Measurements from ENCODE around the gene TRDN. TPM values are rescaled to one million over a fixed set of nuclear protein-coding genes. Genes with fewer than 3 reads are reported as not detected.

TRDN gene, protein sequence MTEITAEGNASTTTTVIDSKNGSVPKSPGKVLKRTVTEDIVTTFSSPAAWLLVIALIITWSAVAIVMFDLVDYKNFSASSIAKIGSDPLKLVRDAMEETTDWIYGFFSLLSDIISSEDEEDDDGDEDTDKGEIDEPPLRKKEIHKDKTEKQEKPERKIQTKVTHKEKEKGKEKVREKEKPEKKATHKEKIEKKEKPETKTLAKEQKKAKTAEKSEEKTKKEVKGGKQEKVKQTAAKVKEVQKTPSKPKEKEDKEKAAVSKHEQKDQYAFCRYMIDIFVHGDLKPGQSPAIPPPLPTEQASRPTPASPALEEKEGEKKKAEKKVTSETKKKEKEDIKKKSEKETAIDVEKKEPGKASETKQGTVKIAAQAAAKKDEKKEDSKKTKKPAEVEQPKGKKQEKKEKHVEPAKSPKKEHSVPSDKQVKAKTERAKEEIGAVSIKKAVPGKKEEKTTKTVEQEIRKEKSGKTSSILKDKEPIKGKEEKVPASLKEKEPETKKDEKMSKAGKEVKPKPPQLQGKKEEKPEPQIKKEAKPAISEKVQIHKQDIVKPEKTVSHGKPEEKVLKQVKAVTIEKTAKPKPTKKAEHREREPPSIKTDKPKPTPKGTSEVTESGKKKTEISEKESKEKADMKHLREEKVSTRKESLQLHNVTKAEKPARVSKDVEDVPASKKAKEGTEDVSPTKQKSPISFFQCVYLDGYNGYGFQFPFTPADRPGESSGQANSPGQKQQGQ
- total RNA-seq (2014; rRNA removed; shearing (Covaris generic)), result not detected in 2 replicates
- polyA plus RNA-seq (2014; cell fraction: nucleus; rRNA removed), result not detected in 2 replicates

- DNase-seq (ENCODE audit: extremely low read depth, low read depth), result no peak
These were observed at the start of gene TRDN for GRCh38 chr6:123636782-123637181. Gene TRDN (minus strand): TSS chr6:123636950. CDS start chr6:123636775, 175 bp downstream.

DNA sequence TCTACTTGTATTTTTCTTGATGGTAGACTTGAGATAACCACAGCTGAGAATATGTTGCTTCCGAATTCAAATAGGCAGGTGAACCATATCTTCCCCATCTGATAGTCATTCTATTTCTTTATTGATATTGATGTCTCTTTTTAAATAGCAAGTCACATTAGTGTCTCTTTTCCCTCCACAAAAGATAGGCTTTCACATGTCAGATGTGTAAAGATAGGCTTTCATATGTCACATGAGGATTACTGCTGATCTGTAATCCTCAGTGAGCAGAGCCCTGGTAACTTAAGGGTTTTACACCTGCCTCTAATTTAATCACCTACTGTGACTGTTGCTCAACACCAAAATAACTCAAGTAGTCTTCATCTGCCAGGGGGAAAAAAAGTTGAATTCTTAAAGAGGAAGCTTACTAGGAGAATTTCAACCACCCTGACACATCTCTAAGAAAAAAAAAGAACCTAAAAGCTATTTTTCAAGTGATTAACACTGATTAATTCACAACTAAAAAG is 45.3 kb upstream of the TRDN start:
- DNase-seq (ENCODE audit: extremely low read depth, low read depth), result no peak

- DNase-seq (ENCODE audit: extremely low read depth, low read depth), result no peak
These were observed 41.1 kb upstream of the TRDN start for GRCh38 chr6:123677897-123678296.

DNA sequence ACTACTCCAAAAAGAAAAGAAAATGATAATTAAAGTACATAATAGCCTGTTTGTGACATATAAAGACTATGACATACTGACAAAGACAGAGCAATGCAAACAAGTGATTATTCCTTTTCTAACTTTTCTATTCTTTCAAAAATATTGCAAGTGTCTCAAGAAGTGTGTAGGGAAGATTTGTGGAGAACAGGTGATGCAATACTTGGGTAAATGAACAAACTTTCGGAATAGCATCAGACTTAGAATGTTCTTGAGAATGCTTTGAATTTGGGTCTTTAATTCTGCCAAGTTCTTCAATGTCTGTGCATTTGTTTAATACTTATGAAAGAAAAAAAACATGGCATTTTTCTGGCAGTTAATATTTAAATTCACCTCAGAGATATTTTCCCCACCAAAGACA is 40.0 kb upstream of the TRDN start:
- DNase-seq (ENCODE audit: extremely low read depth, low read depth), result no peak

GRCh38 chr6:123668965-123669591 is 32.3 kb upstream of the TRDN start:
- DNase-seq (ENCODE audit: extremely low read depth, low read depth), result no peak

- DNase-seq (ENCODE audit: extremely low read depth, low read depth), result no peak
These were observed 31.3 kb upstream of the TRDN start for GRCh38 chr6:123668063-123668462.

DNA sequence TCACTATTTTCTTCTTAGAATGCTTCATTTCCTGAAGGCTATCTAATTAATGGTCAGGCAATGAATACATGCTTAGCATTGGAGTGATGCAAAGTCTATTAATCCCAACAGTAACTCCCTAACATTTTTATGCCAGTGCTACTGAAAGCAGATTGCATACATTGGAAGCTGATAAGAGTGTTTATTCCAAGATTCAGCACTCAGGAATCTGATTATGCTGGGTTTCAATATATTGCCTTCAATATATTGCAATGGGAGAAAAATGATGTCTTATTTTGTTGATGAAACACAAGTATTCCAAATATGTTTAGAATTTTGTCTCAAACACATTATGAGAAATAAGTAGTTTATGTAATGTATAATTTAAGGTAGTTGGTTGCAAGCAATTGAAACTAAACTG is 26.7 kb upstream of the TRDN start:
- DNase-seq (ENCODE audit: extremely low read depth, low read depth), result no peak

DNA sequence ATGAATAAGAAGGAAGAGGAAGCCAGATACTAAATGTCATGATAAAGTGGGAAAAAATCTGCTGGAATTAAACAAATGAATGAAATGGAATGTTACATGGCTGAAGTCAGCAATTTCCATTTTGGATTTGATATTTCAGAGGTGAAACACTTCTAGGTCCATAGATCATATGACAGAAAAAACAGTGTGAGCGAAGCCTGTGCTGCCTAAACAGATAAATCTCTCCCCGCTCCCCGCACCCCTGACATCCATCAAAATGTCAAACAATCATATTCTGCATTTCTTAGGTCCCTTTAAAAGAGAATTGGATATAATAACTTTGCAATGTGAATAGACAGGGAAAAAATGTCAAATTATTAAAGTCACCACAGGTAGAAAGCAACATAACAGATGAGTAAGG is 26.0 kb upstream of the TRDN start:
- DNase-seq (ENCODE audit: extremely low read depth, low read depth), result no peak

- no peak for DNase-seq (ENCODE audit: extremely low read depth, low read depth)
These were observed 24.5 kb upstream of the TRDN start for GRCh38 chr6:123661105-123661891.

- DNase-seq (ENCODE audit: extremely low read depth, low read depth), result no peak
These were observed 23.4 kb upstream of the TRDN start for GRCh38 chr6:123659960-123660748.

DNA sequence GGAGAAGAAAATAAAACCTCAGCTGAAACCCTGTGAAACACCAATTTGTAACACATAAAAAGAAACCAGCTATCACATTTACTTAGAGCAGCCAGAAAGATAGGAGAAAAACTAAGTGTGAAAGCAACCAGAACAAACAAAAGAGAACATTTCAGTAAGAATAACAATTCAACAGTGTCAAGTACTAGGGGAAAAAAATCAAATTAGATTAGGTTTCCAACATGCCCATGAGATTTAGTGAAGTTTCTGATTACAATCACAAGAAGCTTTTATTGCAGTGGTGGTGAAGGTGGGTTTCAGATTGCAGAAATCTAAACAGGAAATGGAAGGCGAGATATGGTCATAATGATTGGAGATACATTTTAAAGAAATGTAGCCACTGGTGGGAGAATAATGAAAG is 22.1 kb upstream of the TRDN start:
- DNase-seq (ENCODE audit: extremely low read depth, low read depth), result no peak

DNA sequence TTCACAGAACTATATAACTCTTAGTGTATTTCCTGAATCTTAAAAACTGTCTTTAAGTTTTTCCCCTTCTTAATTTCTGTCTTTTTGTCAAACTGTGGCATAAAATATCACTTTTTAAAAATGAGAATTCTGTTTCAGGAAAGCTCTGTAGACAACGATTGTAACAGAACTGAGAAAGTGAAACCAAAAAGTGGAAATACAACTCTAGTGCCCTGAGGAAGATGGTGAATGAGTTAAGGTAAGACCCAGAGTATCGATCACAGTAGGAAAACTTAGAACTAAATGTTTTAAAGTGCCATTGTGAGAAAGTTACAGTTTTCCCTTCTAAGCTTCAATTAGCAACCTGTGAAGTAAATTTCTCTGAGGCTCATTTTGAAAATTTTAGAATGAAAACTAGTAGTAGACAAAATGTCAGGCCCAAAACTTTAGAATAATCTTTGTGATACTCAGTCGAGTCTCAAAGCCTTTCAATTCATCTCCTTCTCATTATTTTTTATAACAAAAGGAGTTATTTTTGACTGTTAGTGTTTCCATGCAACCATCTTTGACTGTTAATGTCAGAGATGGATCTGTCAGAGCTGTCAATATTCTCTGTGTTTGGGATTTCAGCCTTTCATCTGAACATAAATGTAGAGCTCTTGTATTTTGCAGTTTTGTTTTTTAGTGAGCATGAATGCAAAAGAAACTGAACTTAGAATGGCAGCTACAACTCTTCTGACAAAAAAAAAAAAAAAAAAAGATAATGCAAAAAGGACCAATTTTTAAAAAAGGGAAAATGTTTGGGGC is 19.0 kb upstream of the TRDN start:
- DNase-seq (ENCODE audit: extremely low read depth, low read depth), result peak; percentile 6

DNA sequence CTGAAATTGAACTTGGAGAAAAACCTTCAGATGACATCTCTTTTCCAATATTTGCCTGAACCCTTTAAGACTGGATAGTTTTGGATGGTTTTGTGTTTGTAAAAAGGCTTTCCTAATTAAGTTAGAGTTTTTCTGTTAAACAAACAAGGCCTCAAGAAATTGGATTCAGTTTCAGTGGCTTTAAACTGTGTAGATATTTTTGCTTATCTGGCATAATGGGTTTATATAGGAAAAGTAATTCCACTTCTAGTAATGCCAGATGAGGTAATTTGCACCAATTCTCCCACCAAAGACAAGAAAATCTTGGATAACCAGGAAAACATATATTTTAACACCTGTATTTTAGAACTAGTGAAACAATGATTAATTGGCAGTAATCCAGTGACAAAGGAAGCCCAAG is 12.0 kb upstream of the TRDN start:
- DNase-seq (ENCODE audit: extremely low read depth, low read depth), result no peak

DNA sequence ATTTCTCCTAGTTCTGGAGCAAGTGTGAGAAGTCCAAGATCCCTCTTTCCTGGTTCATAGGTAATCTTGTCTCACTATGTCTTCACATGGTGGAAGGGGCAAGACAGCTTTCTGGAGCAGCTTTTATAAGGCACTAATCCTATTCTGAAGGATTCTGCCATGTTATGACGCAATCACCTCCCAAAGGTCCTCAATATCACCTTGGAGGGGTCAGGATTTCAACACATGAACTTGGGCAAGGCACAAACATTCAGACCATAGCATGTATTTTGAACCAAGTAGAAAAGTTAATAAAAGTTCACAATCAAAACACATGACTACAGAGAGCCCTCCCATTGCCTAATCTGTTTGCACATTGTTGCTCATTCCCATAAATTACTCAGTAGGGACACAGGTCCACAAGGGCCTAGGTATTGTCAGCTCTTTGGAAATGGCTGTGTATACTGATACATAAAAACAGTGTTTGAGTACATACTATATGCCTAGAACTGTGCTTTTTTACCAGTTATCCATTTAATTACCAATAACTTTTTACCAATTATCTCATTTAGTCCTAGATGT is 11.3 kb upstream of the TRDN start:
- DNase-seq (ENCODE audit: extremely low read depth, low read depth), result no peak

- no peak for DNase-seq (ENCODE audit: extremely low read depth, low read depth)
These were observed 4.7 kb upstream of the TRDN start for GRCh38 chr6:123641497-123641896.

DNA sequence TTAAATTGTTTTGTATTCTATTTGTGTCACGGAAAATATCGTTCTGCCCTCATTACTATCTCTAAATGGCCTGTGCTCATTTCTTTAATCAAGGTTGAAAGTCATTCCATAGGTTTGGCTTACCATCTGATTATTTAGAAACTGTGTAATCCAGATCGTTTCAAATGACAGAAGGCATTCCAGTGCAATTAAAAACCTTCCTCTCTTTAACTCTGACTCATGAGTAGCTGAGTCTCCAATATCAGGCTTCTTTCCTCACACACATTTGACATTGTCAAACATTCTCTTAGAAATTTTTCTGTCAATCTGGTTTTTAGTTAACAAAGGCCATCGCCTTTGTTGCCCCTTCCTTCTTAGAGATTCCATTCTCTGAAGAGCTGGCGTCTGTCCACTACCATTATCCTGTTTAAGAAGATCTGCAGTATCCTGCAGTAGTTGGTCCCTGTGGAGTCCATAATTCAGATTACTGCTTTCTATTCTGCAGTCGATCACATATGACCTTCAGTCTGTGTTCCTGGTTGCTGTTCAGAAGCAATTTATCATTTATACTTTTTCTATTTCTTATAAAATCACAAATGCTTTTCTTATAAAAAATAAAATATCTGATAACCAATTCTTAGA is 3.9 kb upstream of the TRDN start:
- no peak for DNase-seq (ENCODE audit: extremely low read depth, low read depth)

- DNase-seq (ENCODE audit: extremely low read depth, low read depth), result no peak
These were observed 2.1 kb upstream of the TRDN start for GRCh38 chr6:123638865-123639264.

- no peak for DNase-seq (ENCODE audit: extremely low read depth, low read depth)
These were observed 468 bp downstream of the TRDN start for GRCh38 chr6:123636282-123636681.

Measured in NCI-H460 (cell line).